Measurements from ENCODE around the gene ESX1.

Gene ESX1

GRCh38 chrX:104282166-104282725 is 27.5 kb upstream of the ESX1 start:
- no peaks in the 10 kb centered on the region for H3K36me3 Mint-ChIP-seq (ENCODE audit: low read depth)
- H3K27ac Mint-ChIP-seq, result peak overlapping the region in 2 of 3 experiments; percentile 43 to 69
- peaks cover 15% of the 10 kb centered on the region for H3K9me3 Mint-ChIP-seq
- TF ChIP-seq CTCF (IDR thresholded peaks at IDR 0.05; ENCODE audit: unreplicated experiment in 3 of 3), result no peak
- no peaks in the 10 kb centered on the region for H3K27me3 Mint-ChIP-seq (ENCODE audit: low read depth)
- H3K4me3 Mint-ChIP-seq, result peak overlapping the region in 2 of 3 experiments; percentile 23 to 26
- H3K4me1 Mint-ChIP-seq, result peaks cover 25% of the 10 kb centered on the region

- Mint-ChIP-seq H3K27me3 (ENCODE audit: low read depth) (no peaks in the 10 kb centered on the region), H3K36me3 (ENCODE audit: low read depth) (no peaks in the 10 kb centered on the region), H3K4me3 (no peak overlapping the region), H3K27ac (no peak overlapping the region), H3K4me1 (peaks cover 25% of the 10 kb centered on the region), H3K9me3 (peaks cover 18% of the 10 kb centered on the region)
- TF ChIP-seq CTCF (IDR thresholded peaks at IDR 0.05; ENCODE audit: unreplicated experiment in 3 of 3), result no peak
Measured at GRCh38 chrX:104281564-104281963, 26.8 kb upstream of the ESX1 start.

- H3K4me3 Mint-ChIP-seq, result no peak overlapping the region
- H3K27ac Mint-ChIP-seq, result no peak overlapping the region
- H3K36me3 Mint-ChIP-seq (ENCODE audit: low read depth), result no peaks in the 10 kb centered on the region
- no peak for TF ChIP-seq CTCF (IDR thresholded peaks at IDR 0.05; ENCODE audit: unreplicated experiment in 3 of 3)
- no peaks in the 10 kb centered on the region for H3K27me3 Mint-ChIP-seq (ENCODE audit: low read depth)
- peaks cover 25% of the 10 kb centered on the region for H3K4me1 Mint-ChIP-seq
- H3K9me3 Mint-ChIP-seq, result peaks cover 21% of the 10 kb centered on the region
Measured at GRCh38 chrX:104280609-104281008, 25.9 kb upstream of the ESX1 start.

GRCh38 chrX:104270916-104271512 is 16.3 kb upstream of the ESX1 start:
- H3K27me3 Mint-ChIP-seq (ENCODE audit: low read depth), result peaks cover 46% of the 10 kb centered on the region

GRCh38 chrX:104270212-104270611 is 15.5 kb upstream of the ESX1 start:
- H3K27me3 Mint-ChIP-seq (ENCODE audit: low read depth), result peaks cover 49% of the 10 kb centered on the region
- H3K9me3 Mint-ChIP-seq, result peaks cover 4% of the 10 kb centered on the region
- peak overlapping the region in 1 of 3 experiments; percentile 38 for H3K4me3 Mint-ChIP-seq
- no peak for TF ChIP-seq CTCF (IDR thresholded peaks at IDR 0.05; ENCODE audit: unreplicated experiment in 3 of 3)
- no peak overlapping the region for H3K27ac Mint-ChIP-seq
- no peaks in the 10 kb centered on the region for H3K36me3 Mint-ChIP-seq (ENCODE audit: low read depth)
- no peaks in the 10 kb centered on the region for H3K4me1 Mint-ChIP-seq

More at GRCh38 chrX:104270916-104271512, 16.3 kb upstream of the ESX1 start:
- no peak overlapping the region for H3K27ac Mint-ChIP-seq
- H3K4me1 Mint-ChIP-seq, result no peaks in the 10 kb centered on the region
- TF ChIP-seq CTCF (IDR thresholded peaks at IDR 0.05; ENCODE audit: unreplicated experiment in 3 of 3), result peak; percentile 51 to 62 (median 61)
- peak overlapping the region; percentile 10 to 40 (median 24) for H3K4me3 Mint-ChIP-seq
- no peaks in the 10 kb centered on the region for H3K36me3 Mint-ChIP-seq (ENCODE audit: low read depth)
- H3K9me3 Mint-ChIP-seq, result peaks cover 7% of the 10 kb centered on the region

- Mint-ChIP-seq H3K27me3 (ENCODE audit: low read depth) (peaks cover 85% of the 10 kb centered on the region), H3K4me1 (peaks cover 8% of the 10 kb centered on the region), H3K27ac (no peak overlapping the region), H3K9me3 (peaks cover 10% of the 10 kb centered on the region), H3K36me3 (ENCODE audit: low read depth) (no peaks in the 10 kb centered on the region), H3K4me3 (peak overlapping the region; percentile 35 to 50 (median 46))
- no peak for TF ChIP-seq CTCF (IDR thresholded peaks at IDR 0.05; ENCODE audit: unreplicated experiment in 3 of 3)
Measured at GRCh38 chrX:104255465-104255864, 732 bp upstream of the ESX1 start.
